Neutrophil (primary cell): ENCODE measurements around the gene MAP3K14.

Source experiments
- H3K27ac ChIP-seq: fragments of 200-600 bp; sonication (generic); 2 replicates; pipeline ENCODE4 v1.5.1; 2016; ENCODE audit warnings: mild to moderate bottlenecking, moderate library complexity
- H3K27me3 ChIP-seq: fragments of 200-600 bp; sonication (generic); 2 replicates; pipeline ENCODE4 v1.6.0; 2016; ENCODE audit warnings: mild to moderate bottlenecking
- H3K36me3 ChIP-seq: fragments of 200-600 bp; sonication (generic); 2 replicates; pipeline ENCODE4 v1.5.1; 2017
- H3K4me1 ChIP-seq, 2 experiments: fragments of 200-600 bp in 1 of 2; sonication (generic) in 1 of 2; 1 replicate in 1 of 2; 2 replicates in 1 of 2; pipeline versions ENCODE4 v1.5.1 to v1.6.1; 2013 to 2016; ENCODE audit warnings: low read depth in 1 of 2, low read length in 1 of 2, mild to moderate bottlenecking in 1 of 2, moderate library complexity in 1 of 2; ENCODE audit not compliant: control insufficient read depth in 1 of 2, insufficient read depth in 1 of 2
- H3K4me3 ChIP-seq, 2 experiments: fragments of 200-600 bp in 1 of 2; sonication (generic) in 1 of 2; 1 replicate in 1 of 2; 2 replicates in 1 of 2; pipeline ENCODE4 v1.5.1; 2013 to 2016; ENCODE audit warnings: low read depth in 1 of 2, low read length in 1 of 2, mild to moderate bottlenecking in 1 of 2, moderate library complexity in 1 of 2
- H3K9me3 ChIP-seq: fragments of 200-600 bp; sonication (generic); 2 replicates; pipeline ENCODE4 v1.5.1; 2016
- CTCF ChIP-seq: fragments of 200-600 bp; sonication (generic); IDR thresholded peaks from 2 replicates; pipeline ENCODE4 v1.5.1; 2016; ENCODE audit warnings: antibody characterized with exemption

Gene MAP3K14

GRCh38 chr17:45260204-45260783 lies 56.5 kb downstream of the MAP3K14 start:
- Histone ChIP-seq H3K4me1 (peaks cover 9 to 41% of the 10 kb centered on the region in 2 experiments), H3K4me3 (no peak overlapping the region), H3K27ac (no peak overlapping the region), H3K27me3 (no peaks in the 10 kb centered on the region), H3K36me3 (peaks cover 20% of the 10 kb centered on the region), H3K9me3 (no peaks in the 10 kb centered on the region)
- no peak for TF ChIP-seq CTCF

- Histone ChIP-seq H3K4me1 (peaks cover 9 to 41% of the 10 kb centered on the region in 2 experiments), H3K9me3 (no peaks in the 10 kb centered on the region), H3K27ac (no peak overlapping the region), H3K36me3 (peaks cover 7% of the 10 kb centered on the region), H3K4me3 (no peak overlapping the region), H3K27me3 (no peaks in the 10 kb centered on the region)
- no peak for TF ChIP-seq CTCF
These were observed 57.8 kb downstream of the MAP3K14 start for GRCh38 chr17:45258981-45259380.

- no peak overlapping the region for H3K4me3 ChIP-seq
- no peak for TF ChIP-seq CTCF
- no peak overlapping the region for H3K27ac ChIP-seq
- H3K9me3 ChIP-seq, result no peaks in the 10 kb centered on the region
- H3K27me3 ChIP-seq, result no peaks in the 10 kb centered on the region
- H3K4me1 ChIP-seq, result peaks cover 4 to 33% of the 10 kb centered on the region in 2 experiments
- H3K36me3 ChIP-seq, result peaks cover 8% of the 10 kb centered on the region
These were observed 59.7 kb downstream of the MAP3K14 start for GRCh38 chr17:45257115-45257514.

GRCh38 chr17:45256114-45256966 lies 60.5 kb downstream of the MAP3K14 start:
- Histone ChIP-seq H3K9me3 (no peaks in the 10 kb centered on the region), H3K27me3 (no peaks in the 10 kb centered on the region), H3K27ac (peak overlapping the region; percentile 68), H3K4me1 (peaks cover under 1 to 26% of the 10 kb centered on the region in 2 experiments), H3K4me3 (peak overlapping the region in 1 of 2 experiments; percentile 15), H3K36me3 (peaks cover 14% of the 10 kb centered on the region)
- no peak for TF ChIP-seq CTCF

- H3K27ac ChIP-seq, result no peak overlapping the region
- TF ChIP-seq CTCF, result no peak
- peaks cover 0 to 24% of the 10 kb centered on the region in 2 experiments for H3K4me1 ChIP-seq
- H3K36me3 ChIP-seq, result peaks cover 24% of the 10 kb centered on the region
- H3K27me3 ChIP-seq, result no peaks in the 10 kb centered on the region
- H3K4me3 ChIP-seq, result no peak overlapping the region
- no peaks in the 10 kb centered on the region for H3K9me3 ChIP-seq
These were observed 61.5 kb downstream of the MAP3K14 start for GRCh38 chr17:45255358-45255757.
